Cardiac fibroblast (primary cell): ENCODE data around the gene TRPV4.

Experiments
- DNase-seq, 2 donors: peaks; one replicate each; pipeline versions ENCODE4 v3.0.0 to v3.0.0-alpha.2; 2010; ENCODE audit warnings: low read depth in 2 of 2
- H3K4me3 ChIP-seq, 2 donors: replicated peaks in 1 of 2; 1 replicate in 1 of 2; 2 replicates in 1 of 2; pipeline ENCODE4 v1.5.1; 2011; ENCODE audit warnings: low read depth in 2 of 2, low read length in 2 of 2, mild to moderate bottlenecking in 2 of 2, moderate library complexity in 1 of 2
- TF ChIP-seq, protein P1 (sequence below): IDR thresholded peaks from one replicate; pipeline ENCODE4 v1.5.1; 2011; ENCODE audit warnings: low read depth, mild to moderate bottlenecking, low read length, inconsistent platforms

Gene TRPV4

DNA sequence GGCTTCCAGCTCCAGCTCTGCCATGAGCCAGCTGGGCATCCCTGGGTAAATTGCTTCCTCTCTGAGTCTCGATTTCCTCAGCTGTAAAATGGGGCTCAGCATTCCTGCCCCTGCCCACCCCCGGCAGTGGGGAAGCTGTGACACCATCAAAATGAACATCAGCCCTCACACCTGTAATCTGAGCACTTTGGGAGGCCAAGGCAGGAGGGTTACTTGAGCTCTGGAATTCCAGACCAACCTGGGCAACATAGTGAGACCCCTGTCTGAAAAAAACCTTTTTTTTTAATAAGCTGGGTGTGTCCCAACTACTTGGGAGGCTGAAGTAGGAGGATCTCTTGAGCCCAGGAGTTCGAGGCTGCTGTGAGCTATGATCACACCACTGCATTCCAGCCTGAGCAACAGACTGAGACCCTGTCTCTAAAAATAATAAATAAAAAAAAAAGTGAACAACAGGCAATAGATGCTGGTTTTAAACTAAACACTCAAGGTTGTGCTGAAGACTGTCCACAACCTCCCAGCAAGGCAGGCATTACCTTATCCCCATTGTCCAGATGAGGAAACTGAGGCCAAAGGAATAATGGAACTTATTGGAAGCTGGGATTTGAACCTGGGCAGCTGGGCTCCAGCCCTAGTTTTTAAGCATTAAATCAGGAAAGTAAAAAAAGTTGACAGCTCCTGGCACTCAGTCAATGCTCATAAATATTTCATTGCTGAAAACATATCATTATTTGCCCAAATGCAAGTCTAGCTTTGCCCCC lies 4.3 kb downstream of the TRPV4 start:
- H3K4me3 ChIP-seq: no peak overlapping the region
- TF ChIP-seq, protein P1, sequence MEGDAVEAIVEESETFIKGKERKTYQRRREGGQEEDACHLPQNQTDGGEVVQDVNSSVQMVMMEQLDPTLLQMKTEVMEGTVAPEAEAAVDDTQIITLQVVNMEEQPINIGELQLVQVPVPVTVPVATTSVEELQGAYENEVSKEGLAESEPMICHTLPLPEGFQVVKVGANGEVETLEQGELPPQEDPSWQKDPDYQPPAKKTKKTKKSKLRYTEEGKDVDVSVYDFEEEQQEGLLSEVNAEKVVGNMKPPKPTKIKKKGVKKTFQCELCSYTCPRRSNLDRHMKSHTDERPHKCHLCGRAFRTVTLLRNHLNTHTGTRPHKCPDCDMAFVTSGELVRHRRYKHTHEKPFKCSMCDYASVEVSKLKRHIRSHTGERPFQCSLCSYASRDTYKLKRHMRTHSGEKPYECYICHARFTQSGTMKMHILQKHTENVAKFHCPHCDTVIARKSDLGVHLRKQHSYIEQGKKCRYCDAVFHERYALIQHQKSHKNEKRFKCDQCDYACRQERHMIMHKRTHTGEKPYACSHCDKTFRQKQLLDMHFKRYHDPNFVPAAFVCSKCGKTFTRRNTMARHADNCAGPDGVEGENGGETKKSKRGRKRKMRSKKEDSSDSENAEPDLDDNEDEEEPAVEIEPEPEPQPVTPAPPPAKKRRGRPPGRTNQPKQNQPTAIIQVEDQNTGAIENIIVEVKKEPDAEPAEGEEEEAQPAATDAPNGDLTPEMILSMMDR: no peak

DNA sequence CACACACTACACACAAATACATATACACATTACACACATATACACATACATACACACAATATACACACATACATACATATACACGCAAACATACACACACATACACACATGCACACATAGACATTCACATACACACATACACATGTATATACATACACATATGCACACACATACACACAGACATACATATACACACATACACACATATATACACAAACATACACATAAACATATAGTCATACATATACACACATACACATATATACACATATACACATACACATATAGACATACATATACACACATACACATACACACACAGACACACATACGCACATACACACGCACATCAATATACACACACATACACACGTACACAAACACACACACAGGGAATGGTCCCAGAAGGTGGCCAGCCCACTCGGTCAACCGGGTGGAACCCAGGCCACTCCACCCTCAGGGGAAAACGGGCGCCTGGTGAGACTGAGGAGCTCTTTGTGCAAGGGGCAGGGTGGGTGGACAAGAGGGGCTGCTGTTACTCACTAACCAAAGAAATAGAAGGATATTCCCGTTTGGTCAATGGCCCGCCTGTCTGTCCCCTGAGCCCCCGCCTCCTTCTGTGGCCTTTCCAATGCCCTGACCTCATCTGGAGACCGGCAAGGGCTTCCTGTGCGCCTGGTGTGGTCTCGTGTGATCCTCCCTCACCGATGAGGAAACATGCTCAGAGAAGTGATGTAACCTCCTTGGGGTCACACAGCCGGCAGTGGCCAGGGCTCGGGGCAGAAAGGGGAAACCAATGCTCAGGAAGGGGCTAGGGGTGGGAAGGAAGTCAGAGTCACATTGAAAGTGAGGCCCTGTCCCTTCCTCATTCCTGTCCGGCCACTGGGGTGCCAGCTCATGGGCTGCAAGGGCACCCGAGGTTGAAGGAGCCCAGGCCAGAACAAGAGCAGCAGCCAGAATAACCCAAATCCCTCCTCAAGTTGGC lies 5.3 kb downstream of the TRPV4 start:
- TF ChIP-seq, protein P1: no peak
- H3K4me3 ChIP-seq: no peak overlapping the region
- peak in 1 of 2 donors; percentile 63 for DNase-seq

More for the DNA sequence above, 4.3 kb downstream of the TRPV4 start:
- no peak for DNase-seq

- no peak overlapping the region for H3K4me3 ChIP-seq
- TF ChIP-seq, protein P1: no peak
- DNase-seq: no peak
These were observed 6.1 kb downstream of the TRPV4 start for GRCh38 chr12:109827080-109827479.

DNA sequence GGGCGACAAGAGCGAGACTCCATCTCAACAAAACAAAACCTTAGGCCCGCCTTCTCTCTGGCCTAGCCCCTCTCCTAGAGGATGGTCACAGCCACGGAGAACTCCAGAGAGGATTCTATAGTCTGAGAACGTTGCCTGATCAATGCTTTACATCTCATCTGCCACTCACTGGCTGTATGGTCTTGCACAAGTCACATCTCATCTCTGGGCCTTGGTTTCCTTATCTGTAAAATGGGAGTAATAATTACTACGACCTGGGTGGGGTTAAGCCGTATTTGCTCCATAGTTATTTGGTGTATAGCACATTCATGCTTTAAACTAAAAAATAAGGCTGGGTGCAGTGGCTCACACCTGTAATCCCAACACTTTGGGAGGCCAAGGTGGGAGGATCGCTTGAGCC lies 8.5 kb downstream of the TRPV4 start:
- DNase-seq: no peak
- TF ChIP-seq, protein P1: no peak
- no peak overlapping the region for H3K4me3 ChIP-seq

DNA sequence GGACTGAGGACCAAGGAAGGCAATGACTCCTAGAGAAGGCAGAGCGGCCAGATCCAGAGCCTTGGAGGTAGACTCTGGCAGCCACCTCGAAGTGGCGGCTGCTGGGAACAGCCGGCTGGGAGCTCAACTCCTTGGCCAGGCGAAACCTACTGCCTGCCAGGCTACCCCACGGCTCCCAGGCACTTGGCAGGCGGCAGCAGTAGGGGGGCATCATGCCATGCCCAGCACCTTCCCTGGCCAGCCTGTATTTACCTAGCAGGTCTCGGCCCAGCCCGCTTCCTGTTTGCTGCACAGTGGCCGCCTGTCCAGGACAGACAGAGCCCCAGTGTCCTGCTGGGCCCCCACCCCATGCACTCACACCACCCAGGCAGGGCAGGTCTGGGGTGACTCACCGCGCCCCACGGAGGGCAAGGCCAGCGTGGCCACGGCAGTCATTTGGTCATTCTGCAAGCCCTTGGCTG lies 10.2 kb downstream of the TRPV4 start:
- DNase-seq: no peak
- TF ChIP-seq, protein P1: no peak
- H3K4me3 ChIP-seq: no peak overlapping the region

DNA sequence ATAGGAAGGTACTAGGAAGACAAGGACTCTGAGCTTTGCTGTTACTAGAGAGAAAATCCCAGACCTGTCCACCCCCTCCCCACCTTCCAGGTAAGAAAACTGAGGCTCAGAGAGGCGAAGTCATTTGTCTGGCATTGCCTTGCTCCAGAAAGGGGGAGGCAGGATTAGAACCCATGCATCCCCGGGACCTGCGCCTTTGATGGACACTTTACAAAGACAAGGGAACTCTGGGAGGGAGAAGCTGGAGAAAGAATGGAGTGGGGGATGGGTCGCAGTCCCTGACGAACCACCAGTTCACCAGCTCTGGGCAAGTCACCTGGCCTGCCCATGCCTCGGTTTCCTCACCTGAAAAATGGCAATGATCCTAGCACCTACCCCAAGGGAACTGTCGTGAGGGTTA lies 10.8 kb downstream of the TRPV4 start:
- TF ChIP-seq, protein P1: no peak
- H3K4me3 ChIP-seq: no peak overlapping the region
- DNase-seq: no peak
